ENCODE measurements around the gene GRIP2. TPM values are rescaled to one million over a fixed set of nuclear protein-coding genes. Genes with fewer than 3 reads are reported as not detected.

GRIP2 gene
- polyA plus RNA-seq, 1 donor from 2014 or later: 8.6 TPM

GRCh38 chr3:14496351-14496750 is 43.8 kb downstream of the GRIP2 start:
- Histone ChIP-seq H3K9me2 (ENCODE audit: insufficient read depth, low read length) (no peaks in the 10 kb centered on the region), H3K27ac (ENCODE audit: low read length) (no peak overlapping the region), H2AFZ (ENCODE audit: low read depth, low read length) (no peak overlapping the region), H3K79me2 (replicated peaks; ENCODE audit: insufficient read depth, low read length) (no peaks in the 10 kb centered on the region), H3K27me3 (ENCODE audit: insufficient read depth, low read depth, low read length) (no peaks in the 10 kb centered on the region), H3F3A (ENCODE audit: insufficient read depth, low read length, poor library complexity, severe bottlenecking) (no peaks in the 10 kb centered on the region), H4K20me1 (ENCODE audit: insufficient read depth) (no peaks in the 10 kb centered on the region), H3K9me3 (ENCODE audit: low read length) (no peaks in the 10 kb centered on the region), H3K4me3 (ENCODE audit: low read length) (no peak overlapping the region), H3K36me3 (ENCODE audit: insufficient read depth, low read length) (no peaks in the 10 kb centered on the region), H3K4me2 (ENCODE audit: low read length) (no peak overlapping the region), H3K9ac (ENCODE audit: low read length) (no peak overlapping the region)
- TF ChIP-seq, protein P1, sequence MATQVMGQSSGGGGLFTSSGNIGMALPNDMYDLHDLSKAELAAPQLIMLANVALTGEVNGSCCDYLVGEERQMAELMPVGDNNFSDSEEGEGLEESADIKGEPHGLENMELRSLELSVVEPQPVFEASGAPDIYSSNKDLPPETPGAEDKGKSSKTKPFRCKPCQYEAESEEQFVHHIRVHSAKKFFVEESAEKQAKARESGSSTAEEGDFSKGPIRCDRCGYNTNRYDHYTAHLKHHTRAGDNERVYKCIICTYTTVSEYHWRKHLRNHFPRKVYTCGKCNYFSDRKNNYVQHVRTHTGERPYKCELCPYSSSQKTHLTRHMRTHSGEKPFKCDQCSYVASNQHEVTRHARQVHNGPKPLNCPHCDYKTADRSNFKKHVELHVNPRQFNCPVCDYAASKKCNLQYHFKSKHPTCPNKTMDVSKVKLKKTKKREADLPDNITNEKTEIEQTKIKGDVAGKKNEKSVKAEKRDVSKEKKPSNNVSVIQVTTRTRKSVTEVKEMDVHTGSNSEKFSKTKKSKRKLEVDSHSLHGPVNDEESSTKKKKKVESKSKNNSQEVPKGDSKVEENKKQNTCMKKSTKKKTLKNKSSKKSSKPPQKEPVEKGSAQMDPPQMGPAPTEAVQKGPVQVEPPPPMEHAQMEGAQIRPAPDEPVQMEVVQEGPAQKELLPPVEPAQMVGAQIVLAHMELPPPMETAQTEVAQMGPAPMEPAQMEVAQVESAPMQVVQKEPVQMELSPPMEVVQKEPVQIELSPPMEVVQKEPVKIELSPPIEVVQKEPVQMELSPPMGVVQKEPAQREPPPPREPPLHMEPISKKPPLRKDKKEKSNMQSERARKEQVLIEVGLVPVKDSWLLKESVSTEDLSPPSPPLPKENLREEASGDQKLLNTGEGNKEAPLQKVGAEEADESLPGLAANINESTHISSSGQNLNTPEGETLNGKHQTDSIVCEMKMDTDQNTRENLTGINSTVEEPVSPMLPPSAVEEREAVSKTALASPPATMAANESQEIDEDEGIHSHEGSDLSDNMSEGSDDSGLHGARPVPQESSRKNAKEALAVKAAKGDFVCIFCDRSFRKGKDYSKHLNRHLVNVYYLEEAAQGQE (IDR thresholded peaks at IDR 0.05; ENCODE audit: borderline replicate concordance): no peak
- TF ChIP-seq, protein P2, sequence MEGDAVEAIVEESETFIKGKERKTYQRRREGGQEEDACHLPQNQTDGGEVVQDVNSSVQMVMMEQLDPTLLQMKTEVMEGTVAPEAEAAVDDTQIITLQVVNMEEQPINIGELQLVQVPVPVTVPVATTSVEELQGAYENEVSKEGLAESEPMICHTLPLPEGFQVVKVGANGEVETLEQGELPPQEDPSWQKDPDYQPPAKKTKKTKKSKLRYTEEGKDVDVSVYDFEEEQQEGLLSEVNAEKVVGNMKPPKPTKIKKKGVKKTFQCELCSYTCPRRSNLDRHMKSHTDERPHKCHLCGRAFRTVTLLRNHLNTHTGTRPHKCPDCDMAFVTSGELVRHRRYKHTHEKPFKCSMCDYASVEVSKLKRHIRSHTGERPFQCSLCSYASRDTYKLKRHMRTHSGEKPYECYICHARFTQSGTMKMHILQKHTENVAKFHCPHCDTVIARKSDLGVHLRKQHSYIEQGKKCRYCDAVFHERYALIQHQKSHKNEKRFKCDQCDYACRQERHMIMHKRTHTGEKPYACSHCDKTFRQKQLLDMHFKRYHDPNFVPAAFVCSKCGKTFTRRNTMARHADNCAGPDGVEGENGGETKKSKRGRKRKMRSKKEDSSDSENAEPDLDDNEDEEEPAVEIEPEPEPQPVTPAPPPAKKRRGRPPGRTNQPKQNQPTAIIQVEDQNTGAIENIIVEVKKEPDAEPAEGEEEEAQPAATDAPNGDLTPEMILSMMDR (IDR thresholded peaks at IDR 0.05; ENCODE audit: poor library complexity, severe bottlenecking): no peak
- TF ChIP-seq TAF1 (IDR thresholded peaks at IDR 0.05; ENCODE audit: low read depth) (no peak), EZH2 (IDR thresholded peaks at IDR 0.05; ENCODE audit: borderline replicate concordance, insufficient read depth, low read length, poor library complexity, severe bottlenecking) (no peak)

GRCh38 chr3:14494973-14495300 is 45.2 kb downstream of the GRIP2 start:
- Histone ChIP-seq H3K4me2 (ENCODE audit: low read length) (no peak overlapping the region), H3K27me3 (ENCODE audit: insufficient read depth, low read depth, low read length) (no peaks in the 10 kb centered on the region), H3K9me2 (ENCODE audit: insufficient read depth, low read length) (no peaks in the 10 kb centered on the region), H4K20me1 (ENCODE audit: insufficient read depth) (no peaks in the 10 kb centered on the region), H3K36me3 (ENCODE audit: insufficient read depth, low read length) (no peaks in the 10 kb centered on the region), H3K79me2 (replicated peaks; ENCODE audit: insufficient read depth, low read length) (no peaks in the 10 kb centered on the region), H3K9me3 (ENCODE audit: low read length) (no peaks in the 10 kb centered on the region), H3F3A (ENCODE audit: insufficient read depth, low read length, poor library complexity, severe bottlenecking) (no peaks in the 10 kb centered on the region), H3K9ac (ENCODE audit: low read length) (no peak overlapping the region), H2AFZ (ENCODE audit: low read depth, low read length) (no peak overlapping the region), H3K4me3 (ENCODE audit: low read length) (no peak overlapping the region), H3K27ac (ENCODE audit: low read length) (no peak overlapping the region)
- no peak for TF ChIP-seq MXI1 (conservative IDR thresholded peaks at IDR 0.05; ENCODE audit: poor library complexity, severe bottlenecking)
- TF ChIP-seq RAD21 (conservative IDR thresholded peaks at IDR 0.05): no peak
- TF ChIP-seq EP300 (conservative IDR thresholded peaks at IDR 0.05; ENCODE audit: poor library complexity, severe bottlenecking): no peak
- TF ChIP-seq EZH2 (IDR thresholded peaks at IDR 0.05; ENCODE audit: borderline replicate concordance, insufficient read depth, low read length, poor library complexity, severe bottlenecking): no peak
- TF ChIP-seq TAF1 (IDR thresholded peaks at IDR 0.05; ENCODE audit: low read depth): no peak
- no peak for TF ChIP-seq POLR2AphosphoS5 (IDR thresholded peaks at IDR 0.05)
- TF ChIP-seq, protein P2 (IDR thresholded peaks at IDR 0.05; ENCODE audit: poor library complexity, severe bottlenecking): no peak
- TF ChIP-seq, protein P1 (IDR thresholded peaks at IDR 0.05; ENCODE audit: borderline replicate concordance): no peak
- no peak for TF ChIP-seq SMC3 (conservative IDR thresholded peaks at IDR 0.05; ENCODE audit: poor library complexity)
